PFSK-1 (cell line): ENCODE measurements around the gene NPAS1.

Experiments
- FOXP2 ChIP-seq: optimal IDR thresholded peaks from 2 replicates; pipeline ENCODE3; 2011; ENCODE audit warnings: borderline replicate concordance, control low read depth, inconsistent platforms; ENCODE audit not compliant: insufficient read depth; ENCODE audit errors: extremely low read length, extremely low read depth
- POLR2AphosphoS5 ChIP-seq: IDR thresholded peaks from 2 replicates; pipeline ENCODE4 v1.6.1; 2012; ENCODE audit warnings: low read depth, mild to moderate bottlenecking, control low read depth, low read length, moderate library complexity
- REST ChIP-seq, 2 experiments: IDR thresholded peaks; 2 replicates each; pipeline versions ENCODE4 v1.6.1 to v1.8.0; 2011 to 2012; ENCODE audit warnings: low read depth in 2 of 2, low read length in 2 of 2, control low read depth in 1 of 2, inconsistent platforms in 1 of 2, mild to moderate bottlenecking in 1 of 2, moderate library complexity in 1 of 2; ENCODE audit not compliant: insufficient read depth in 1 of 2
- SIN3A ChIP-seq: IDR thresholded peaks from 2 replicates; pipeline ENCODE4 v1.6.1; 2012; ENCODE audit warnings: mild to moderate bottlenecking, low read length, moderate library complexity, borderline replicate concordance; ENCODE audit not compliant: insufficient read depth
- TAF1 ChIP-seq: IDR thresholded peaks from 2 replicates; pipeline ENCODE4 v1.6.1; 2012; ENCODE audit warnings: low read length, control low read depth, borderline replicate concordance; ENCODE audit not compliant: insufficient read depth

Gene NPAS1

GRCh38 chr19:47037766-47038165 is 18.1 kb downstream of the NPAS1 start:
- TF ChIP-seq TAF1 (no peak), SIN3A (no peak), POLR2AphosphoS5 (no peak), REST (IDR thresholded peaks at IDR 0.05; ENCODE audit: insufficient read depth in 1 of 2, low read depth in 2 of 2, low read length in 2 of 2) (no peak), FOXP2 (no peak)

GRCh38 chr19:47039239-47039874 is 19.7 kb downstream of the NPAS1 start:
- no peak for TF ChIP-seq POLR2AphosphoS5
- no peak for TF ChIP-seq REST (IDR thresholded peaks at IDR 0.05; ENCODE audit: insufficient read depth in 1 of 2, low read depth in 2 of 2, low read length in 2 of 2)
- TF ChIP-seq SIN3A, result no peak
- no peak for TF ChIP-seq FOXP2
- TF ChIP-seq TAF1, result no peak

- TF ChIP-seq TAF1, result no peak
- no peak for TF ChIP-seq SIN3A
- TF ChIP-seq POLR2AphosphoS5, result no peak
- no peak for TF ChIP-seq FOXP2
- TF ChIP-seq REST (IDR thresholded peaks at IDR 0.05; ENCODE audit: insufficient read depth in 1 of 2, low read depth in 2 of 2, low read length in 2 of 2), result no peak
Measured at GRCh38 chr19:47040869-47041268, 21.2 kb downstream of the NPAS1 start.

- no peak for TF ChIP-seq SIN3A
- no peak for TF ChIP-seq FOXP2
- TF ChIP-seq REST (IDR thresholded peaks at IDR 0.05; ENCODE audit: insufficient read depth in 1 of 2, low read depth in 2 of 2, low read length in 2 of 2), result no peak
- TF ChIP-seq TAF1, result no peak
- no peak for TF ChIP-seq POLR2AphosphoS5
Measured at GRCh38 chr19:47044946-47045866, 25.6 kb downstream of the NPAS1 start.
